HCT116 (cell line): ENCODE results near the gene GPRC5C. TPM values are rescaled to one million over a fixed set of nuclear protein-coding genes. Genes with fewer than 3 reads are reported as not detected.

ENCODE experiments used
- ATAC-seq: fragments of 200-7000 bp; cut with Tn5 transposase; 2 replicates; pipeline ENCODE4 v1.9.1; 2020; ENCODE audit warnings: mild to moderate bottlenecking, moderate library complexity
- BruUV-seq: library from RNA; stranded (reverse); fragments of 400-500 nt; replicated peaks from 2 replicates; lab custom pipeline; 2021; lab: Mats Ljungman, UMichigan
- CTCF ChIA-PET: fragments of 300-600 bp; sonication (Branson Sonifier 250); formaldehyde crosslinking; loops from one replicate; lab custom pipeline; 2021; ENCODE audit warnings: antibody characterized with exemption; lab: Charles Lee
- POLR2A ChIA-PET: fragments of 300-600, 350-600 bp; sonication (Branson Sonifier 250); formaldehyde crosslinking; loops from one replicate; lab custom pipeline; 2021; ENCODE audit warnings: antibody characterized with exemption; lab: Charles Lee
- RAD21 ChIA-PET, 2 experiments: fragments of 300-600 bp; sonication (Branson Sonifier 250); formaldehyde crosslinking; loops; one replicate each; lab custom pipeline; 2023; ENCODE audit warnings: low total read pairs in 2 of 2; ENCODE audit not compliant: uncharacterized antibody in 2 of 2, unreplicated experiment in 2 of 2, low non-redundant PET in 1 of 2; lab: Charles Lee
- DNase-seq: peaks from one replicate; pipeline ENCODE4 v3.0.0-alpha.2; 2010; ENCODE audit warnings: low read depth, low spot score
- H2AFZ ChIP-seq: fragments of 200-600 bp; shearing (Covaris generic), sonication (generic); 2 replicates; pipeline ENCODE4 v1.6.1; 2017; ENCODE audit warnings: low read depth, mixed run types, mixed read lengths, antibody characterized with exemption, low read length; ENCODE audit not compliant: poor library complexity, severe bottlenecking
- H3K27ac ChIP-seq: 2 replicates; pipeline ENCODE4 v1.5.1; 2012; ENCODE audit warnings: low read depth, low read length
- H3K27me3 ChIP-seq: fragments of 200-600 bp; sonication (generic); 2 replicates; pipeline ENCODE4 v1.6.1; 2016; ENCODE audit warnings: mixed run types, low read length, mixed read lengths; ENCODE audit not compliant: insufficient read depth
- H3K36me3 ChIP-seq, 2 experiments: fragments of 200-500 bp in 1 of 2; fragments of 200-600 bp in 1 of 2; sonication (Bioruptor generic) in 1 of 2; sonication (generic) in 1 of 2; 2 replicates each; pipeline versions ENCODE4 v1.5.1 to v1.6.1; 2014 to 2016; ENCODE audit warnings: low read length in 2 of 2, inconsistent platforms in 1 of 2, mixed read lengths in 1 of 2, mixed run types in 1 of 2; ENCODE audit not compliant: insufficient read depth in 2 of 2, control insufficient read depth in 1 of 2
- H3K4me1 ChIP-seq, 2 experiments: fragments of 200-600 bp in 1 of 2; sonication (generic) in 1 of 2; 2 replicates each; pipeline versions ENCODE4 v1.5.1 to v1.6.1; 2012 to 2017; ENCODE audit warnings: low read length in 2 of 2, inconsistent platforms in 1 of 2, mild to moderate bottlenecking in 1 of 2, mixed read lengths in 1 of 2, mixed run types in 1 of 2, moderate library complexity in 1 of 2; ENCODE audit not compliant: insufficient read depth in 2 of 2, control insufficient read depth in 1 of 2
- H3K4me2 ChIP-seq: fragments of 200-600 bp; sonication (generic); 2 replicates; pipeline ENCODE4 v1.6.1; 2017; ENCODE audit warnings: mixed run types, low read length, mixed read lengths
- H3K4me3 ChIP-seq, 2 experiments: fragments of 200-600 bp in 1 of 2; sonication (generic) in 1 of 2; replicated peaks in 1 of 2; 2 replicates each; pipeline ENCODE4 v1.5.1; 2011 to 2016; ENCODE audit warnings: low read length in 2 of 2, control low read depth in 1 of 2, low read depth in 1 of 2, mild to moderate bottlenecking in 1 of 2, mixed read lengths in 1 of 2, mixed run types in 1 of 2
- H3K79me2 ChIP-seq: fragments of 200-600 bp; sonication (generic); 2 replicates; pipeline ENCODE4 v1.6.1; 2017; ENCODE audit warnings: mild to moderate bottlenecking, mixed run types, low read length, moderate library complexity, mixed read lengths; ENCODE audit not compliant: insufficient read depth
- H3K9ac ChIP-seq: fragments of 200-600 bp; sonication (generic); 2 replicates; pipeline ENCODE4 v1.6.1; 2016; ENCODE audit warnings: low read length, mixed read lengths
- H3K9me2 ChIP-seq: fragments of 200-600 bp; sonication (generic), shearing (Covaris generic); 2 replicates; pipeline ENCODE4 v1.6.1; 2017; ENCODE audit warnings: mixed run types, mild to moderate bottlenecking, moderate library complexity; ENCODE audit not compliant: insufficient read depth
- H3K9me3 ChIP-seq, 2 experiments: fragments of 200-500 bp in 1 of 2; fragments of 200-600 bp in 1 of 2; sonication (Bioruptor generic) in 1 of 2; sonication (generic) in 1 of 2; 2 replicates each; pipeline ENCODE4 v1.6.1; 2014 to 2017; ENCODE audit warnings: low read length in 2 of 2, mixed read lengths in 2 of 2, inconsistent platforms in 1 of 2, low read depth in 1 of 2, mild to moderate bottlenecking in 1 of 2, mixed run types in 1 of 2, moderate library complexity in 1 of 2; ENCODE audit not compliant: control insufficient read depth in 1 of 2, insufficient read depth in 1 of 2
- H4K20me1 ChIP-seq: fragments of 200-600 bp; sonication (generic), shearing (Covaris generic); 2 replicates; pipeline ENCODE4 v1.6.1; 2017; ENCODE audit warnings: mixed run types, mild to moderate bottlenecking, moderate library complexity; ENCODE audit not compliant: insufficient read depth
- CBX3 ChIP-seq: IDR thresholded peaks from 2 replicates; pipeline ENCODE4 v1.6.1; 2012; ENCODE audit warnings: low read depth
- CEBPB ChIP-seq: IDR thresholded peaks from 2 replicates; pipeline ENCODE4 v1.6.1; 2012; ENCODE audit warnings: low read depth
- CTCF ChIP-seq, 3 experiments: fragments of 200-600 bp in 1 of 3; sonication (generic) in 1 of 3; IDR thresholded peaks in 2 of 3; conservative IDR thresholded peaks in 1 of 3; 2 replicates each; pipeline ENCODE4 v1.5.1; 2012 to 2017; ENCODE audit warnings: low read depth in 2 of 3, low read length in 2 of 3, antibody characterized with exemption in 1 of 3, borderline replicate concordance in 1 of 3, control low read depth in 1 of 3, mild to moderate bottlenecking in 1 of 3, mixed read lengths in 1 of 3, mixed run types in 1 of 3, moderate library complexity in 1 of 3; ENCODE audit not compliant: insufficient read depth in 1 of 3
- EGR1 ChIP-seq: IDR thresholded peaks from 2 replicates; pipeline ENCODE4 v1.6.1; 2012; ENCODE audit warnings: low read depth
- ELF1 ChIP-seq: IDR thresholded peaks from 2 replicates; pipeline ENCODE4 v1.6.1; 2012; ENCODE audit warnings: low read depth, borderline replicate concordance
- EZH2 ChIP-seq: fragments of 200-600 bp; sonication (generic); IDR thresholded peaks from 2 replicates; pipeline ENCODE4 v1.6.1; 2017; ENCODE audit warnings: antibody characterized with exemption, mixed run types
- EZH2phosphoT487 ChIP-seq: fragments of 200-600 bp; IDR thresholded peaks from 2 replicates; pipeline ENCODE4 v1.6.1; 2018; ENCODE audit warnings: antibody characterized with exemption, borderline replicate concordance
- JUND ChIP-seq: IDR thresholded peaks from 2 replicates; pipeline ENCODE4 v1.6.1; 2012
- POLR2A ChIP-seq: IDR thresholded peaks from 2 replicates; pipeline ENCODE4 v1.7.0; 2011; ENCODE audit warnings: borderline replicate concordance; ENCODE audit not compliant: insufficient read depth, insufficient read length; ENCODE audit errors: extremely low read depth
- POLR2AphosphoS5 ChIP-seq: IDR thresholded peaks from 2 replicates; pipeline ENCODE4 v1.6.1; 2011; ENCODE audit warnings: mild to moderate bottlenecking, low read depth, low read length, moderate library complexity
- RAD21 ChIP-seq: IDR thresholded peaks from 2 replicates; pipeline ENCODE4 v1.6.1; 2012; ENCODE audit warnings: low read depth, mild to moderate bottlenecking
- REST ChIP-seq: IDR thresholded peaks from 2 replicates; pipeline ENCODE4 v1.6.1; 2012; ENCODE audit warnings: low read depth
- SIN3A ChIP-seq: IDR thresholded peaks from 2 replicates; pipeline ENCODE4 v1.6.1; 2012; ENCODE audit warnings: low read depth
- SP1 ChIP-seq: IDR thresholded peaks from 2 replicates; pipeline ENCODE4 v1.6.1; 2012; ENCODE audit warnings: low read depth
- SRF ChIP-seq: IDR thresholded peaks from 2 replicates; pipeline ENCODE4 v1.6.1; 2012; ENCODE audit warnings: low read depth
- YY1 ChIP-seq: IDR thresholded peaks from 2 replicates; pipeline ENCODE4 v1.6.1; 2011; ENCODE audit warnings: low read length, low read depth, moderate library complexity, mild to moderate bottlenecking; ENCODE audit not compliant: insufficient replicate concordance; ENCODE audit errors: extremely low read depth
- ZFX ChIP-seq: fragments of 450-650 bp; IDR thresholded peaks from 2 replicates; pipeline ENCODE4 v1.6.1; 2017
- ZNF274 ChIP-seq: fragments of 200-500 bp; sonication (Bioruptor generic); IDR thresholded peaks from 2 replicates; pipeline ENCODE4 v1.6.1; 2014; ENCODE audit warnings: mild to moderate bottlenecking, low read depth, low read length, inconsistent platforms
- intact Hi-C: fragments of 100-400 bp; cut with micrococcal nuclease; formaldehyde crosslinking; loops from 2 replicates; pipeline ENCODE4 v1.10.0; 2022
- total RNA-seq: library from RNA; stranded (reverse); gene quantifications from one replicate; pipeline ENCODE4 v1.2.1, GENCODE V29; 2021; ENCODE audit not compliant: unreplicated experiment
- TF ChIP-seq, protein P1 (sequence below): IDR thresholded peaks from 2 replicates; pipeline ENCODE4 v1.6.1; 2012
- TF ChIP-seq, protein P2 (sequence below): IDR thresholded peaks from 2 replicates; pipeline ENCODE4 v1.6.1; 2011; ENCODE audit warnings: mild to moderate bottlenecking, low read length, moderate library complexity; ENCODE audit not compliant: insufficient replicate concordance; ENCODE audit errors: extremely low read depth

The GPRC5C gene
- total RNA-seq, 1 experiment from 2014 or later = 54.4 TPM

- POLR2A ChIA-PET = no interaction called here
- Histone ChIP-seq H3K9ac (no peak overlapping the region), H3K27ac (no peak overlapping the region), H3K27me3 (peaks cover 21% of the 10 kb centered on the region; the same call in 1 of the 2 replicates), H3K36me3 (no peaks in the 10 kb centered on the region), H2AFZ (no peak overlapping the region), H3K4me2 (no peak overlapping the region), H3K9me3 (no peaks in the 10 kb centered on the region), H3K9me2 (no peaks in the 10 kb centered on the region), H3K4me3 (no peak overlapping the region), H3K79me2 (no peaks in the 10 kb centered on the region), H4K20me1 (no peaks in the 10 kb centered on the region), H3K4me1 (no peaks in the 10 kb centered on the region)
- CTCF ChIA-PET = no interaction called here
- DNase-seq = no peak
- intact Hi-C loops = no loop called here
- no TSS peak for BruUV-seq
- no peak for TF ChIP-seq POLR2AphosphoS5
- TF ChIP-seq SRF = no peak
- TF ChIP-seq REST = no peak
- TF ChIP-seq EZH2 = no peak
- TF ChIP-seq ZFX = no peak
- no peak for TF ChIP-seq CBX3
- no peak for TF ChIP-seq JUND
- TF ChIP-seq SIN3A = no peak
- TF ChIP-seq ELF1 = no peak
- TF ChIP-seq SP1 = no peak
- no peak for TF ChIP-seq CEBPB
- no peak for TF ChIP-seq RAD21
- TF ChIP-seq, protein P1, sequence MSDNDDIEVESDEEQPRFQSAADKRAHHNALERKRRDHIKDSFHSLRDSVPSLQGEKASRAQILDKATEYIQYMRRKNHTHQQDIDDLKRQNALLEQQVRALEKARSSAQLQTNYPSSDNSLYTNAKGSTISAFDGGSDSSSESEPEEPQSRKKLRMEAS = no peak
- TF ChIP-seq CTCF (IDR thresholded peaks at IDR 0.05 in 2 of 3, conservative IDR thresholded peaks at IDR 0.05 in 1 of 3; ENCODE audit: borderline replicate concordance in 1 of 3, insufficient read depth in 1 of 3, low read depth in 2 of 3, low read length in 2 of 3) = no peak
- no peak for TF ChIP-seq ZNF274
- TF ChIP-seq EGR1 = no peak
- no peak for TF ChIP-seq EZH2phosphoT487
- TF ChIP-seq YY1 = no peak
- TF ChIP-seq, protein P2, sequence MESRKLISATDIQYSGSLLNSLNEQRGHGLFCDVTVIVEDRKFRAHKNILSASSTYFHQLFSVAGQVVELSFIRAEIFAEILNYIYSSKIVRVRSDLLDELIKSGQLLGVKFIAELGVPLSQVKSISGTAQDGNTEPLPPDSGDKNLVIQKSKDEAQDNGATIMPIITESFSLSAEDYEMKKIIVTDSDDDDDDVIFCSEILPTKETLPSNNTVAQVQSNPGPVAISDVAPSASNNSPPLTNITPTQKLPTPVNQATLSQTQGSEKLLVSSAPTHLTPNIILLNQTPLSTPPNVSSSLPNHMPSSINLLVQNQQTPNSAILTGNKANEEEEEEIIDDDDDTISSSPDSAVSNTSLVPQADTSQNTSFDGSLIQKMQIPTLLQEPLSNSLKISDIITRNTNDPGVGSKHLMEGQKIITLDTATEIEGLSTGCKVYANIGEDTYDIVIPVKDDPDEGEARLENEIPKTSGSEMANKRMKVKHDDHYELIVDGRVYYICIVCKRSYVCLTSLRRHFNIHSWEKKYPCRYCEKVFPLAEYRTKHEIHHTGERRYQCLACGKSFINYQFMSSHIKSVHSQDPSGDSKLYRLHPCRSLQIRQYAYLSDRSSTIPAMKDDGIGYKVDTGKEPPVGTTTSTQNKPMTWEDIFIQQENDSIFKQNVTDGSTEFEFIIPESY = no peak
- no peak for TF ChIP-seq POLR2A
- ATAC-seq = no peak
- RAD21 ChIA-PET = no interaction called here
Measured at GRCh38 chr17:74485841-74486240, 54.0 kb downstream of the GPRC5C start.
